Prostate gland (tissue), 2 donors: ENCODE results near the gene EFCAB5. TPM values are rescaled to one million over a fixed set of nuclear protein-coding genes. Genes with fewer than 3 reads are reported as not detected.

Experiments
- DNase-seq: peaks from one replicate; pipeline ENCODE4 v3.0.0-alpha.2; 2019; ENCODE audit warnings: low spot score
- H3K27ac ChIP-seq, 2 donors: fragments of 200-600 bp; sonication (generic); 2 replicates each; pipeline ENCODE4 v1.5.1; 2017 to 2019
- H3K27me3 ChIP-seq: fragments of 200-600 bp; sonication (generic); replicated peaks from 2 replicates; pipeline ENCODE4 v1.5.1; 2019; ENCODE audit not compliant: insufficient read depth
- H3K36me3 ChIP-seq, 2 donors: fragments of 200-600 bp; sonication (generic); 1 replicate in 1 of 2; 2 replicates in 1 of 2; pipeline versions ENCODE4 v1.5.1 to v1.8.1; 2017 to 2019
- H3K4me1 ChIP-seq: fragments of 200-600 bp; sonication (generic); replicated peaks from 2 replicates; pipeline ENCODE4 v1.5.1; 2019
- H3K4me3 ChIP-seq, 2 donors: fragments of 200-600 bp; sonication (generic); 2 replicates each; pipeline ENCODE4 v1.5.1; 2017 to 2019
- H3K9me3 ChIP-seq: fragments of 200-600 bp; sonication (generic); 2 replicates; pipeline ENCODE4 v1.5.1; 2017
- CTCF ChIP-seq, 4 experiments: fragments of 200-600 bp in 2 of 4; fragments of 450-650 bp in 2 of 4; sonication (generic) in 2 of 4; IDR thresholded peaks; 1 replicate in 3 of 4; 2 replicates in 1 of 4; pipeline ENCODE4 v1.5.1; 2016 to 2019; ENCODE audit warnings: antibody characterized with exemption in 4 of 4, mild to moderate bottlenecking in 2 of 4, moderate library complexity in 2 of 4
- POLR2A ChIP-seq: fragments of 450-650 bp; IDR thresholded peaks from one replicate; pipeline ENCODE4 v1.6.1; 2016; ENCODE audit warnings: antibody characterized with exemption, mild to moderate bottlenecking
- POLR2AphosphoS5 ChIP-seq: sonication (generic); formaldehyde crosslinking; IDR thresholded peaks from one replicate; pipeline ENCODE4 v1.6.1; 2017; ENCODE audit warnings: antibody characterized with exemption
- WGBS: methylation state at CpG from one replicate; pipeline ENCODE4 v1.1.5; 2018; 5-methylcytosine and 5-hydroxymethylcytosine counted together
- intact Hi-C: fragments of 100-400 bp; cut with DNase I; formaldehyde crosslinking; loops from one replicate; pipeline ENCODE4 v1.14.2; 2022
- total RNA-seq, 2 donors: library from RNA; depleted of rRNA; stranded (reverse); fragments of >200 nt; gene quantifications; one replicate each; pipeline ENCODE4 v1.1.0, GENCODE V29; 2016

The EFCAB5 gene
- total RNA-seq, 2 donors from 2014 or later = 0.57 TPM; not detected in 1

GRCh38 chr17:30091771-30092170 lies 150.3 kb downstream of the EFCAB5 start:
- 78% methylated on average over 6 of the region's 6 CpGs for WGBS
- intact Hi-C loops = loop anchor here (10.0 kb wide), 1 partner anchor 287 kb away; no protein-coding TSS in a partner anchor
- no peaks in the 10 kb centered on the region for H3K27me3 ChIP-seq

GRCh38 chr17:30092886-30093285 lies 151.5 kb downstream of the EFCAB5 start:
- TF ChIP-seq POLR2AphosphoS5 = no peak
- no peak for TF ChIP-seq POLR2A
- TF ChIP-seq CTCF (IDR thresholded peaks at IDR 0.05) = no peak
- H3K27ac ChIP-seq = no peak overlapping the region
- H3K4me3 ChIP-seq = no peak overlapping the region
- no peaks in the 10 kb centered on the region for H3K36me3 ChIP-seq
- H3K4me1 ChIP-seq = no peaks in the 10 kb centered on the region
- no peaks in the 10 kb centered on the region for H3K9me3 ChIP-seq
- no peaks in the 10 kb centered on the region for H3K27me3 ChIP-seq
- no peak for DNase-seq
- intact Hi-C loops = loop anchor here (10.0 kb wide), 1 partner anchor 288 kb away; no protein-coding TSS in a partner anchor

More at GRCh38 chr17:30091771-30092170, 150.3 kb downstream of the EFCAB5 start:
- no peaks in the 10 kb centered on the region for H3K9me3 ChIP-seq
- no peak for TF ChIP-seq POLR2A
- no peak for TF ChIP-seq POLR2AphosphoS5
- TF ChIP-seq CTCF (IDR thresholded peaks at IDR 0.05) = no peak
- no peaks in the 10 kb centered on the region for H3K4me1 ChIP-seq
- no peak overlapping the region for H3K4me3 ChIP-seq
- H3K36me3 ChIP-seq = no peaks in the 10 kb centered on the region
- no peak for DNase-seq
- H3K27ac ChIP-seq = no peak overlapping the region

DNA sequence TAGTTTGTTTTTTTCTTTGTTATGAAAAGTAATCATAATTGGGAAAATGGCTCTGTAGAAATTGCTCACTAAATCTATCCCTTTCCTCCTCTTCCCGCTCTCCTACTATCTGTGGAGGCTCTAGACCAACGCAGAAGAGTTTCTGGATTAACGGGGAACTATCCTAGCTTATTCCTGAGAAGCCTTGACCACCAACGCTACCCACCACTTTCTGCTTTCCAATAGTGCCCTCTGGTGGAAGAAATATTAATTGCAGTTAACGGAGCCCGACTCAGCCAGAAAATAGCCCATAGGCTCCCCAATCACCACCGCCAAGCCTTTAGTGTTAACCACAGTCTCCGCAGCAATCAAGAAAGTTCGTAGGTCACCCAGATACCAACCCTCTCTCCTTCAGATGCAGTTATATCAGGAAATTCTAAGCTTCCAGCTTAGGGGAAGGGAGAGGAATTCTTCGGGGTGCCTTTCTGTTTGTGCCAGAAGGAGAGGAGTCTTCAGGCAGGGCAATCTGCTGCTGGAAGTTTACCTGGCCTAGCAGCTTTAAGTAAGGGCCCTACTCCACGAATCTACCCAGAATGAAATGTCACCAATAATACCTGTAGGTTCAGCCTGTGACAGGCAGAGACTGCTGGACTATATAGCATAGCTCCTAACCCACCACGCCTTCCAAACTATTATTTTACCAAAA lies 152.2 kb downstream of the EFCAB5 start:
- H3K4me3 ChIP-seq = no peak overlapping the region
- intact Hi-C loops = loop anchor here (10.0 kb wide), 1 partner anchor 289 kb away; no protein-coding TSS in a partner anchor
- no peaks in the 10 kb centered on the region for H3K27me3 ChIP-seq
- H3K27ac ChIP-seq = no peak overlapping the region
- peak; percentile 15 for DNase-seq
- WGBS = 20% methylated on average over 12 of the region's 12 CpGs
- no peaks in the 10 kb centered on the region for H3K9me3 ChIP-seq
- no peak for TF ChIP-seq POLR2AphosphoS5
- TF ChIP-seq CTCF (IDR thresholded peaks at IDR 0.05) = peak; percentile 41 to 75 (median 63)
- no peaks in the 10 kb centered on the region for H3K4me1 ChIP-seq
- no peaks in the 10 kb centered on the region for H3K36me3 ChIP-seq

DNA sequence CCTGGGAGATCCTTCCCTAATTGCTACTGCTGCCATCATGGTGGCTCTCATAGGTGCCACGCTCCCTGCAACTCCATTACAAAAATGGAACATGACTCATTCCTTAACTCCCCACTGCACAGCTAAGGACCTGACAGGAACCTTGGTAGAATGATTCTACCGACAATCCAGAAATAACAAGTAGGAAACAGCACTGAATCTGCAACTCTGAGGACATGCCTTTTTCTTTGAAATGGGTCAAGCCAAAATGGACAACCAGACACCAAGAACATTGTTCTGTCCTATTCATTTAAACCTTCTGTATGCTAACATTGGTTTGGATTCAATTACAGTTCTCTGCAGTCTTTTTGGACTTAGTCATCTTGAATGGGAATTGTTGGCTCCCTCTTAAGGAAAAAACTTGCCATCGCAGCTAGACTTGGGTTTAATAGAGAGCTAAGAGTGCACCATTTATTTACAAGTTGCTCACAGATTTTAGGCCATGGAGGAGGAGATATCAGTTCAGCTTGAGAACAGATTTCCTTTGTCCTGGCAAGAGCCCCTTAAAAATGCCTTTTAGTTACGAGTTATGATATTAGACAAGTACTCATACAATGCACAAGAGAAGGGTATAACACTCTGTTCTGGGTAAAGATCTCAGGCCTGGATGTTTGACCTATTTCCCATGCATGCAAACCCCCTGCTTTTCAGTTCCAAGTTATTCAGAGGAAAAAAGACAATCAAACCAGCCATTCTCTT lies 154.2 kb downstream of the EFCAB5 start:
- no peak for DNase-seq
- no peaks in the 10 kb centered on the region for H3K9me3 ChIP-seq
- WGBS = 48% methylated on average over 4 of the region's 4 CpGs
- H3K4me1 ChIP-seq = no peaks in the 10 kb centered on the region
- H3K27ac ChIP-seq = no peak overlapping the region
- H3K36me3 ChIP-seq = no peaks in the 10 kb centered on the region
- no peak for TF ChIP-seq POLR2AphosphoS5
- TF ChIP-seq CTCF (IDR thresholded peaks at IDR 0.05) = peak in 2 of 4 experiments; percentile 19 to 47
- TF ChIP-seq POLR2A = no peak
- intact Hi-C loops = loop anchor here (10.0 kb wide), 1 partner anchor 291 kb away; no protein-coding TSS in a partner anchor
- no peak overlapping the region for H3K4me3 ChIP-seq
- H3K27me3 ChIP-seq = no peaks in the 10 kb centered on the region
